GM18951 (cell line): ENCODE results near the gene ZBTB7C.

Experiments
- POLR2A ChIP-seq: IDR thresholded peaks from 4 replicates; pipeline ENCODE4 v1.6.1; 2011; ENCODE audit warnings: mild to moderate bottlenecking; ENCODE audit not compliant: insufficient read length, insufficient read depth; ENCODE audit errors: extremely low read depth
- in situ Hi-C: fragments of 300-500 bp; cut with MboI; formaldehyde crosslinking; loops from one replicate; pipeline ENCODE4 v1.12.0; 2022; ENCODE audit warnings: low sequenced_read_pairs, mixed read lengths, inconsistent platforms; ENCODE audit not compliant: unreplicated experiment

ZBTB7C gene

GRCh38 chr18:48024881-48025660 is 384.1 kb downstream of the ZBTB7C start:
- in situ Hi-C loops: no loop called here
- TF ChIP-seq POLR2A: no peak

GRCh38 chr18:48024009-48024512 is 385.1 kb downstream of the ZBTB7C start:
- in situ Hi-C loops: no loop called here
- TF ChIP-seq POLR2A: no peak

GRCh38 chr18:48023334-48024008 is 385.7 kb downstream of the ZBTB7C start:
- in situ Hi-C loops: no loop called here
- no peak for TF ChIP-seq POLR2A

- no peak for TF ChIP-seq POLR2A
- in situ Hi-C loops: no loop called here
These were observed 386.5 kb downstream of the ZBTB7C start for GRCh38 chr18:48022531-48023329.

GRCh38 chr18:48022021-48022420 is 387.2 kb downstream of the ZBTB7C start:
- in situ Hi-C loops: no loop called here
- TF ChIP-seq POLR2A: no peak

- in situ Hi-C loops: no loop called here
- no peak for TF ChIP-seq POLR2A
These were observed 387.8 kb downstream of the ZBTB7C start for GRCh38 chr18:48021273-48021914.

GRCh38 chr18:48020337-48021250 is 388.6 kb downstream of the ZBTB7C start:
- in situ Hi-C loops: no loop called here
- TF ChIP-seq POLR2A: no peak

GRCh38 chr18:48019557-48020325 is 389.4 kb downstream of the ZBTB7C start:
- TF ChIP-seq POLR2A: no peak
- in situ Hi-C loops: no loop called here

- in situ Hi-C loops: no loop called here
- no peak for TF ChIP-seq POLR2A
These were observed 390.3 kb downstream of the ZBTB7C start for GRCh38 chr18:48018851-48019250.

- in situ Hi-C loops: no loop called here
- no peak for TF ChIP-seq POLR2A
These were observed 391.5 kb downstream of the ZBTB7C start for GRCh38 chr18:48017635-48018034.

- TF ChIP-seq POLR2A: no peak
- in situ Hi-C loops: no loop called here
These were observed 396.0 kb downstream of the ZBTB7C start for GRCh38 chr18:48013162-48013561.

- in situ Hi-C loops: no loop called here
- no peak for TF ChIP-seq POLR2A
These were observed 397.2 kb downstream of the ZBTB7C start for GRCh38 chr18:48011926-48012465.
